Muscle layer of colon (tissue), 2 donors: ENCODE measurements around the gene ZNF284.
"Not testable (repeated sequence)": the region's sequence is repeated elsewhere in the genome, so short reads cannot be mapped to it uniquely, and the experiment has no call there.

ENCODE experiments used
- H3K27ac ChIP-seq: one replicate; pipeline ENCODE4 v1.7.0; 2013; ENCODE audit warnings: low read depth, mild to moderate bottlenecking, low read length, moderate library complexity
- H3K27me3 ChIP-seq, 2 donors: one replicate each; pipeline ENCODE4 v1.7.0; 2013; ENCODE audit warnings: low read length in 2 of 2, mild to moderate bottlenecking in 2 of 2; ENCODE audit not compliant: insufficient read depth in 2 of 2, control insufficient read depth in 1 of 2
- H3K36me3 ChIP-seq: one replicate; pipeline ENCODE4 v1.7.0; 2013; ENCODE audit warnings: mild to moderate bottlenecking, low read length; ENCODE audit not compliant: insufficient read depth
- H3K4me1 ChIP-seq: one replicate; pipeline ENCODE4 v1.7.0; 2013; ENCODE audit warnings: mild to moderate bottlenecking, low read length; ENCODE audit not compliant: insufficient read depth
- H3K4me3 ChIP-seq, 2 donors: one replicate each; pipeline ENCODE4 v1.7.0; 2013; ENCODE audit warnings: low read length in 2 of 2, low read depth in 1 of 2, mild to moderate bottlenecking in 1 of 2, moderate library complexity in 1 of 2
- H3K9ac ChIP-seq: one replicate; pipeline ENCODE4 v1.7.0; 2013; ENCODE audit warnings: low read length
- H3K9me3 ChIP-seq: one replicate; pipeline ENCODE4 v1.7.0; 2013; ENCODE audit warnings: mild to moderate bottlenecking, low read length
- donor health status: abdominal sarcoma.
- donor health status: Adenocarcinoma of cecum.

ZNF284 gene

DNA sequence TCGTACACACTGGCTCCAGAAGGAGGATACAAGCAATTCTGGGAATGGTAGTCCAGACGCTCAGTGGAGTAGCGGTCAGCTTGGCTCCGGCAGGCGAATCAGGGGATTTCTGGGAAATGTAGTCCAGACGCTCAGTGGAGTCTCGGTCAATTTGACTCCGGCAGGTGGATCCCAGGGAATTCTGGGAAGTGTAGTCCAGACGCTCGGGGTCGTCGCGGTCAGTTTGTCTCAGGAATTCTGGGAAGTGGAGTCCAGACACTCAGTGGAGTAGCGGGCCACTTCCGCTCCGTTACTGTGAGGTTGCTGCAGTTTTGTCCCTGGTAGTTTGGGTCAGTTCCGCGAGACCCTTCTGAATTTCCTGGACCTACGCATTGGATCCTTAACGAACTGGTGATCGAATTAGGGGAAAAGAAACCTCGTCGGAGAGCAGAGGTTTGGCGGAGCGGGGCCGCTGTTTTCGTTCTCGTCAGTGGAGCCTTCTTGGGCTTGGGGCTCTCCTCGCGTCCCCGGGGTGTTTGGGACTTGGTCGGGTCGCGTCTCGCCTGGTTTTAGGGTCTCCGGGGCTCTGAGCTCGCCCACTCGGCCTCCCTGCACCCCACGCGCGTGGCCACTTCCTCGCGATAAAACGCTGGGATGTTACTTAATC lies 41.3 kb downstream of the ZNF284 start, which contains the start of gene ZNF225:
ZNF225 (plus strand) TSS at position 262 of the 646 bp plus-strand sequence. CDS start 2,429 bp downstream, outside the sequence.
- Histone ChIP-seq H3K4me3 (peak within 1 kb of the TSS; percentile 72 to 86), H3K4me1 (peaks cover 13% of the 10 kb centered on the region), H3K36me3 (peaks cover 13% of the 10 kb centered on the region), H3K9me3 (peaks cover 8% of the 10 kb centered on the region), H3K9ac (peak within 1 kb of the TSS; percentile 93), H3K27ac (peak within 1 kb of the TSS; percentile 62), H3K27me3 (no peaks in the 10 kb centered on the region)

DNA sequence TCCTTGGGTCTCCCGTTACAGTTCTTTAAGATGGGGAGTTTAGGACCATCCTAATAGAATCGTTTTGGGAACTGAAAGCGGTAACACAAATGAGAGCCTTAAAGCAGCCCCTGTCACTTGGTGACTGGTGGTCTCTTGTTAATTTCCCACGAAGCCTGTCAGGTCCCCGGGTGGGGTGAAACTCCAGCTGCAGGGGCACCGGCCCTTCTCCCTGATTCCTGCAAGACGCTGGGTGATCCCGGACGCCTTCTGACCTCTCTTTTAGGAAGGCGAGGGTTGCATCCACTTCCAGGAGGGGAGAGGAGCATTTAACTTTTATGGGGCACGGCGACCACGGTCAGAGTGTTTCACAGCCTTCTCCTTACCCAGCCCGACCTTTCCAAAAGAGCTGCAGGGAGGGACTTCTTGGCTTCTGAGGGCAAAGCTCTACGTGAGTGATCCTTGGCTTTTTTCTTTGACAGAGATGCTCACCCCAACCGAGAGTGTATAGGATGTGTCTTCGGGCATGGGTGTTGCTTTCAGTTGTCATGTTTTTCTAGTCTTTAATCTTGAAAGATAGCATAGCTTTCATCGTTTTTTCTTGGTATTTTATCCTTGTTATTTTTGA lies 41.9 kb downstream of the ZNF284 start:
- Histone ChIP-seq H3K27me3 (no peaks in the 10 kb centered on the region), H3K36me3 (peaks cover 17% of the 10 kb centered on the region), H3K9me3 (peaks cover 7% of the 10 kb centered on the region), H3K9ac (peak overlapping the region; percentile 93), H3K4me1 (peaks cover 13% of the 10 kb centered on the region), H3K27ac (peak overlapping the region; percentile 62), H3K4me3 (peak overlapping the region; percentile 42 to 86)

DNA sequence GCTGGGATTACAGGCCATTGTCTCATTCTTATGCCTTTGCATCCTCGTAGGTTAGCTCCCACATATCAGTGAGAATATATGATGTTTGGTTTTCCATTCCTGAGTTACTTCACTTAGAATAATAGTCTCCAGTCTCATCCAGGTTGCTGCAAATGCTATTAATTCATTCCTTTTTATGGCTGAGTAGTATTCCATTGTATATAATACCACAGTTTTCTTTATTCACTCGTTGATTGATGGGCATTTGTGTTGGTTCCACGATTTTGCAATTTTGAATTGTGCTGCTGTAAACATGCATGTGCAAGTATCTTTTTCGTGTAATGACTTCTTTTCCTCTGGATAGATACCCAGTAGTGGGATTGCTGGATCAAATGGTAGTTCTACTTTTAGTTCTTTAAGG lies 49.2 kb downstream of the ZNF284 start:
- H3K4me3 ChIP-seq, H3K27ac ChIP-seq, H3K4me1 ChIP-seq, H3K27me3 ChIP-seq, H3K9ac ChIP-seq: not testable (repeated sequence)
- Histone ChIP-seq H3K36me3 (peaks cover 52% of the 10 kb centered on the region), H3K9me3 (peaks cover 12% of the 10 kb centered on the region)

DNA sequence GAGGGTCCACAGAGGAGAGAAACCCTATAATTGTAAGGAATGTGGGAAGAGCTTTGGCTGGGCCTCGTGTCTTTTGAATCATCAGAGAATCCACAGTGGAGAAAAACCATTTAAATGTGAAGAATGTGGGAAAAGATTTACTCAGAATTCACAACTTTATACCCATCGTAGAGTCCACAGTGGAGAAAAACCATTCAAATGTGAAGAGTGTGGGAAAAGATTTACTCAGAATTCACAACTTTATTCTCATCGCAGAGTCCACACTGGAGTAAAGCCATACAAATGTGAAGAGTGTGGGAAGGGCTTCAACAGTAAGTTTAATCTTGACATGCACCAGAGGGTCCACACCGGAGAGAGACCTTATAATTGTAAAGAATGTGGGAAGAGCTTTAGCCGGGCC lies 60.0 kb downstream of the ZNF284 start:
- Histone ChIP-seq H3K27me3 (no peaks in the 10 kb centered on the region), H3K4me3 (peak overlapping the region in 1 of 2 donors; percentile 25), H3K9me3 (peaks cover 42% of the 10 kb centered on the region), H3K9ac (no peak overlapping the region), H3K36me3 (peaks cover 39% of the 10 kb centered on the region), H3K27ac (no peak overlapping the region), H3K4me1 (no peaks in the 10 kb centered on the region)
